Kidney epithelial cell (primary cell): Measurements from ENCODE around the gene TRIM44. TPM values are rescaled to one million over a fixed set of nuclear protein-coding genes. Genes with fewer than 3 reads are reported as not detected.

Experiments used
- DNase-seq: peaks from one replicate; pipeline ENCODE4 v3.0.0-alpha.2; 2010; ENCODE audit warnings: low read depth
- H3K27me3 ChIP-seq: 2 replicates; pipeline ENCODE4 v1.6.0; 2011; ENCODE audit warnings: low read length; ENCODE audit not compliant: control insufficient read depth, insufficient read depth
- H3K36me3 ChIP-seq: 2 replicates; pipeline ENCODE4 v1.5.1; 2011; ENCODE audit warnings: low read length; ENCODE audit not compliant: control insufficient read depth, insufficient read depth
- H3K4me3 ChIP-seq: 2 replicates; pipeline ENCODE4 v1.5.1; 2011; ENCODE audit warnings: low read depth, mild to moderate bottlenecking, control low read depth, low read length
- CTCF ChIP-seq: IDR thresholded peaks from 2 replicates; pipeline ENCODE4 v1.5.1; 2011; ENCODE audit warnings: mild to moderate bottlenecking, moderate library complexity, low read length, control low read depth, inconsistent platforms; ENCODE audit not compliant: insufficient read depth, poor library complexity, severe bottlenecking
- total RNA-seq: library from RNA; depleted of rRNA; stranded (reverse); fragments of >200 nt; gene quantifications from 2 replicates; pipeline ENCODE4 v1.2.3, GENCODE V29; 2015

Gene TRIM44
- total RNA-seq, 1 donor from 2014 or later: 40.9 TPM

DNA sequence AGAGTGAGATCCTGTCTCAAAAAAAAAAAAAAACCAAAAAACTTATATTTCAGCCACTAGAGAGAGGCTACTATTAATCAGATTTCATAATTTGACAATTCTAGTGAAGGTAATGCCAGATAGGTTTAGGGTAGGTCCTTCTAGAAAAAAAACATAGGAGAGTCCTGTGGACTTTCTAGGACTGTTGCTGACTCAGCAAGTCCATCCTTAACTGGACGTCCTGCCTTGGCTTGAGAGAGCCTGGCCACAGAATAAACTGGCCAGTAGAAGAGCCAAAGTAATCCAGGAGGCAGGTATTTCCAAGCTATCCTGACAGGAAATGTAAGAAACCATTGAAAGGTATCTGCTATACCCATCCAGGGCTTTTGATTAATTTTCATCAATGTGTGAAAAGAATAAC, 64.6 kb downstream of the TRIM44 start:
- Histone ChIP-seq H3K36me3 (no peaks in the 10 kb centered on the region), H3K4me3 (no peak overlapping the region), H3K27me3 (no peaks in the 10 kb centered on the region)
- no peak for TF ChIP-seq CTCF
- DNase-seq: no peak

- TF ChIP-seq CTCF: no peak
- Histone ChIP-seq H3K27me3 (no peaks in the 10 kb centered on the region), H3K36me3 (no peaks in the 10 kb centered on the region)
Observed at GRCh38 chr11:35730254-35730653, 67.7 kb downstream of the TRIM44 start.

DNA sequence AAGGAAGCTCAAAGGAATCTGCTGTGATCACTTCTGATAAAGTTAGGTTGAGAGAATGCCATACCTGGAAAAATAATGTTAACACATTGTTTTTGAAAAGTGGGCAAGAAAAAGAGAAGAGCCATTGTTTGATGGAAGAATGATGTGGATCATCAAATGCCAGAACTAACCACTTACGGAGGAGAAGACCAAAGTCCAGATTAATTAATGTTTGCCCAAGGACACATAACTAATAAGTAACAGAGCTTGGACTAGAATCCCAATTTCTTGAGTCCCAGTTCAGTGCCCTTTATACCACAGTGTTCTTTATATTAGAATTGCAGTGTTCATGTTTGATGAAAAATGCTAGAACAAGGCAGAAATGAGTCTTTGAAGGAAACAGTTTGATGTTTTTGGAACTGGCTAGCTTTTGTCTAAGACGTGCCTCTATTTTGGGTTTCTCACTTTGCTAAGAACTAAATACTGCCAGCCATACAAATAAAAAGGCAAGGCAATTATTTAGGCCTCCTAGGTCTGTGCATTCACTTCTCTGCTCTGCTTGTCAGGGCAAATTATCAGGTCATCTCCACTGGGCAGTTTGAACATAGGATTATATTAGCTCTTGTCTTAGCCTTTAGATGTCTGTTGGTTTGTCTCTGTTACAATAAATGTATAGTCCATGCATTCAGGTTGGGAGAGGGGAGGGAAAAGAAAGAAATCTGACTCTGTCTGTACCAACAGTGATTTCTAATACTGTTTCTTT, 72.3 kb downstream of the TRIM44 start:
- no peak overlapping the region for H3K4me3 ChIP-seq
- TF ChIP-seq CTCF: no peak
- no peaks in the 10 kb centered on the region for H3K36me3 ChIP-seq
- no peak for DNase-seq
- no peaks in the 10 kb centered on the region for H3K27me3 ChIP-seq

More at GRCh38 chr11:35730254-35730653, 67.7 kb downstream of the TRIM44 start:
- no peak overlapping the region for H3K4me3 ChIP-seq
- DNase-seq: no peak

- TF ChIP-seq CTCF: no peak
- Histone ChIP-seq H3K27me3 (no peaks in the 10 kb centered on the region), H3K36me3 (no peaks in the 10 kb centered on the region), H3K4me3 (no peak overlapping the region)
- DNase-seq: no peak
Observed at GRCh38 chr11:35735411-35735810, 72.8 kb downstream of the TRIM44 start.

- no peak for TF ChIP-seq CTCF
- H3K27me3 ChIP-seq: no peaks in the 10 kb centered on the region
- no peak overlapping the region for H3K4me3 ChIP-seq
- no peak for DNase-seq
- no peaks in the 10 kb centered on the region for H3K36me3 ChIP-seq
Observed at GRCh38 chr11:35735903-35736302, 73.3 kb downstream of the TRIM44 start.

DNA sequence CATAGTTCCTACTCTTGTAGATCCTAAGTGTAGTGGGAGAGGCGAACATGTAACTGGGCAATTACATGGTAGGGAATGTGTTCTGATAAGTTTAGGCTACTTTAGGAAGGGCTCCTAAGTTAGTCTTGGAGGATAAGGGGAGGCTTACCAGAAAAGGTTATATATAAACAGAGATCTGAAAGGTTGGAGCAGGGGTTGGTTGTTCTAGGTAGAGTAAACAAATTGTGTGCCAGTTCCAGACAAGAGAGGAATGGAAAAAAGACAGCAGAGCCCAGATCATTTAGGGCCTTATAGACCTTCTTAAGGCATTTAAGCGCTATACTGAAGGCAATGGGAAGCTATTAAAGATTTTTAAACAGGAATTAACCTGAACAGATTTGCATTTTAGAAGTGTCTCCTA, 74.4 kb downstream of the TRIM44 start:
- DNase-seq: no peak
- TF ChIP-seq CTCF: no peak
- H3K4me3 ChIP-seq: no peak overlapping the region
- no peaks in the 10 kb centered on the region for H3K36me3 ChIP-seq
- H3K27me3 ChIP-seq: no peaks in the 10 kb centered on the region
